GM21528 (cell line): ENCODE results near the gene GRIN3A.
"Not testable (repeated sequence)": the region's sequence is repeated elsewhere in the genome, so short reads cannot be mapped to it uniquely, and the experiment has no call there.

ENCODE experiments used
- ATAC-seq: cut with Tn5 transposase; IDR thresholded peaks from one replicate; pipeline ENCODE4 v1.9.1; 2021; ENCODE audit warnings: mild to moderate bottlenecking, moderate library complexity; ENCODE audit not compliant: unreplicated experiment, low FRiP score

The GRIN3A gene

DNA sequence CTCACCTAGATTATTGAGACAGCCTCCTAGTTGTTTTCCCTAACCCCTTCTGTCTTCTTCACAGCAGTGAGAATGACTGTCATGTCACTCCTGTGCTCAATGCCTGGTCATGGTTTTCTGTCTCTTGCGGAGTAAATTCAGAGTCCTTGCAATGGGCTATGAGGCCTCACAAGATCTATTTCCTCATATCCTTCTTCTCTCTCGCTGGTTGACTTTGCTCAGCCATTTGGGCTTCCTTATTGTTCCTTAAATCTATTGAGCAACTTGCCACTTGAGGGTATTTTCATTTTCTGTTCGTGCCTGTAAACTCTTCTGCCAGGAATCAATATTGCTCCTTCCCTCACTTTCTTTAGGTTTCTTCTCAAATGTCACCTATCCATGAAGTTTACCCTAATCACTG, 152.7 kb downstream of the GRIN3A start:
- ATAC-seq, result no peak

DNA sequence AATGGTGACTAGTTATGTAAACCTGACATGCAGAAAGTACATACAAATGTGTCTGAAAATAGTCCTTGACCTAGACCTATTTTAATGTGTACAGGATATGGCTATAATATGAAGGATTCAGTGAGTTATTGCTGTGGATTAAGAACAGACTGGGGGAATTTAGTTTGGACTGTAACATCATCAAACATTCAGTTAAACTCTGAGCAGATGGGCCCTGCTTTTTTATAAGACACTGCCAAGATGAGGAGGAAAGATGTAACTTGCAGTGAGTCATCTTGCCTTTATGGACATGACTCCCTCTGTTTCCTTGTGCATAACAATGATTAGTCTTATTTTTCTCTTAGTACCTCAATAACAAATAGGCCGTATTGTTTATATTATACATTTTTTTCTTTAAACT, 155.9 kb downstream of the GRIN3A start:
- ATAC-seq, result no peak

- no peak for ATAC-seq
Observed at GRCh38 chr9:101579711-101580545, 158.5 kb downstream of the GRIN3A start.

- peak; percentile 68 for ATAC-seq
Observed at GRCh38 chr9:101578378-101578777, 160.1 kb downstream of the GRIN3A start.

- ATAC-seq, result no peak
Observed at GRCh38 chr9:101574731-101575333, 163.6 kb downstream of the GRIN3A start.

DNA sequence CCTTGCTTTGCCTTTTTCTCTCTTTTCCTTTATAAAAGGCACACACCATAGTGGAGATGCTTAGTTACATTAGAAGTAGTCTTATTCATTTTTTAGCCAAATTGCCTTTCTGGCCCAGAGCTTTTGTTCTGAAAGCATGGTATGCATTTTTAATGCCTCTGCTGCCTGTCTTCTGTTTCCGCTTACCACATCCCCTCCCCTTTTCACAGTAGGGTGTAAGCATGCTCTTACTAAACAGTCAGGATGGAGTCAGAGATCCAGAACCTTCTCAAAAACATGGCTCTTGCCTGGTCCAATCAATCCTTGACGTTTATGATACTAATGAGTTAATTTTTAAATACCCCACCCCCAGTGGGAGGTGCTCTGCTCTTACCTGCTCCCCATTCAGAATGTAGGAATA, 166.1 kb downstream of the GRIN3A start:
- ATAC-seq, result no peak

DNA sequence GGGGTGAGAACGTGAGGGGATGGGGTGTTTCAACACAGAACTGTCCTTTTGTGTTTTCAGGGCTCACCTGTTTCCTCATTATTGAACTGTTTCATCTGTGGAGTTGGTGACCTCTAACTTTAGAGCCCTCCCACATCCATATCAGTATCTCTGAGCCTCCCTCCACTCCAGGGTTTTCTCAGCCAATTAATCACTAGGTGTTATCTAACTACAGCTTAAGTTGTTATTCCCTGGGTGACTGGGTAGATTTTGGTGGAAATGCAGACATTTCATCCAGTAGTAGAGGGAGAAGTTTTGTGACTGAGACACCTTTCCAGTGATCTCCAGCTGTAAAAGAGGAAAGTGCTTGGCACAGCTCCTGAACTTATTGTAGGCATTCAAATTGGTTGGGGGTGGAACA, 167.3 kb downstream of the GRIN3A start:
- no peak for ATAC-seq

DNA sequence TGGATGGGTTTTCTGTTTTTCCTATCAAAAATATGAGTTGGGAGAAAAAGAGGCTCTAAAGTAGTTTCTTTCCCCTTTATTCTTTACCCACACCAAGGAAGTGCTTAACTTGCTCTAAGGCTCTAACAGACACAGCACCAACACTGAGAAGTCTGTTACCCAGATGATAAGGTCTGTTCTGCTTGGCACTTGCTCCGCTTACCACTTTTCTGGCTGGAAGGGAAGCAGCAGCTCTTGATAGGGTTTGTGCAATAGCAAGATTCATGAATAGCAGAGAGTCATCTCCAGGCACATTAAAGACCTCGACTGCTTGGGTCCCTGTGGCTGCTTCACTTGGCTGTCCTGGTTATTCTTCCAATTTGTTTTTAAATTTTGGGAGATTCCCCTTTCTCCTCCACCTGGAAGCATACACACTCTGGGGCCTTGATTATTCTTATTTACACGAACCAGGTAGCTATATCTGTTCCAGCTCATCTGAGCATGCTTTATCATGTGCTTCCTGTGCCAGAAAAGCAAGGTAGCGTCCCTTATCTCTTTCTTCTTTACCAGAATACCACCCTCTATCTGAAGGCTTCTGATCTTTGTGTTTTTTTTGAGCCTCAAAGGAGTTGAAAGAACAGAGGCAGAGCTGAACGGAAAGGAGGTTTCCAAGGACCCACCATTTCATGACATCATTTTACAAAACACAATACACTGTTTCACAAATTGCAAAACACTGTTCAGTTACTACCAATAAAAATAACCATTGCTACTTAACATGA, 168.5 kb downstream of the GRIN3A start:
- no peak for ATAC-seq

DNA sequence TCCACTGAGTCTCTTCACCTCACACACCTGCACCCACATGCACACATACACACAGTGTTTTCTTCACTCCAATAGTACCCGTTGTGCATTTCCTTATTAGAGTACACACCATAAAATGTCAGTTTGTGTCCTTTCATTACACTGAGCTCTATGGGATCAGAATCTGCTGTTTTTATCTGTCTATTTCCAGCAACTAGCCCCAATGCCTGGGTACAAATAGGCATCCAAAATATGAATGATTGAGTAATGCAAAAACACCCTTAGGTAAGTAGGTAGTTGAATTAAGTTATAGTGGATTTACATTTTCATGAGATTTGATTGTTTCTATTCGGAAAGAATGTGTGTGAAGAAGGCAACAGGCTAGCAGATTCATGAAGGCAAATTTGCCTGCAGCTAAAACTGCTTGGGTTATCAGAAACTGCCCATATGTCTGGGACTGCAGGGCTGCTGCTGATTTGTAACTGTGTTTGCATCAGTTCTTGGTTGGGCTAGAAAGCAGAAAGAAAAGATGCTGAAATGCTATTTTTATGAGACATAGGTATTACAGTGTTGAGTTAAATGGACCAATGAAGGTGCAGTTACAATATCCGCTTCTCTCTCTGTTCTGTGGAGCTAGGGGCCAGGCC, 170.6 kb downstream of the GRIN3A start:
- no peak for ATAC-seq

- ATAC-seq, result no peak
Observed at GRCh38 chr9:101566904-101567724, 171.3 kb downstream of the GRIN3A start.

DNA sequence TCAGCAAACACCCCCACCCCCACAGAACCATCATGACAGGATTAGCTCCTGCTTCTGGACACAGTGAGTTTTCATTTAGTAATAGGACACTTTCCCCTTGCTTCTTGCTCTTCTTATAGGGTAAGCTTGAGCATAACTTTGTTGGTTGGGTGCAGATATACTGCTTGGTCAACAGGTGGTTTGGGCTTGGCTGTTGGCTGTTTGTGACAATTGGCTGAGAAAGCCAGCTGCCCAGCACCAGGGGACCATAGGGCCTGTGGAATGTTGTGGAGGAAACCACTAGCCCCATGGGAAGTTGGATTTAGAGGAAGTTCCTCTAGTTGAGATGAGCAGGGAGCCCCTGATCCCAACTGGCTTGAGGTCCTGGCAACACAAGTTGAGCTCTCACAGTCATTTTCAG, 174.2 kb downstream of the GRIN3A start:
- no peak for ATAC-seq

GRCh38 chr9:101562966-101563365, 175.5 kb downstream of the GRIN3A start:
- ATAC-seq, result no peak

- ATAC-seq, result no peak
Observed at GRCh38 chr9:101561740-101562139, 176.7 kb downstream of the GRIN3A start.

GRCh38 chr9:101549472-101550098, 188.9 kb downstream of the GRIN3A start:
- ATAC-seq, result not testable (repeated sequence)

DNA sequence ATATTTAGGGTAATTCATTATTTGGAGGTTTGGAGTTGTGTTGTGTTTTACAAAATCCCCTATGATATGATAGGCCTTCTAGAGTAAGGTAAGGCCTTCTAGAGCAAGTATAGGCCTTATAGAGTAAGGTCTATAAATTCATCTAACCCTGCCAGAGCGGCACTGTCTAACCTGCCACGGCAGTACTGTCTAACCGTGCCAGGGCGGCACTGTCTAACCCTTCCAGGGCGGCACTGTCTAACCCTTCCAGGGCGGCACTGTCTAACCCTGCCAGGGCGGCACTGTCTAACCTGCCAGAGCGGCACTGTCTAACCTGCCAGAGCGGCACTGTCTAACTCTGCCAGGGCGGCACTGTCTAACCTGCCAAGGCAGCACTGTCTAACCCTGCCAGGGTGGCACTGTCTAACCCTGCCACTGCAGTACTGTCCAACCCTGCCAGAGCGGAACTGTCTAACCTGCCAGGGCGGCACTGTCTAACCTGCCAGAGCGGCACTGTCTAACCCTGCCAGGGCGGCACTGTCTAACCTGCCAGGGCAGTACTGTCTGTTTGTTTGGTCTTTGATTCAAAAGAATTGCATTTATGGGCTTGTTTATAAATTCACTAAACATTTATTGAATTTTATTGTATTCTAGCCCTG, 195.2 kb downstream of the GRIN3A start:
- no peak for ATAC-seq

DNA sequence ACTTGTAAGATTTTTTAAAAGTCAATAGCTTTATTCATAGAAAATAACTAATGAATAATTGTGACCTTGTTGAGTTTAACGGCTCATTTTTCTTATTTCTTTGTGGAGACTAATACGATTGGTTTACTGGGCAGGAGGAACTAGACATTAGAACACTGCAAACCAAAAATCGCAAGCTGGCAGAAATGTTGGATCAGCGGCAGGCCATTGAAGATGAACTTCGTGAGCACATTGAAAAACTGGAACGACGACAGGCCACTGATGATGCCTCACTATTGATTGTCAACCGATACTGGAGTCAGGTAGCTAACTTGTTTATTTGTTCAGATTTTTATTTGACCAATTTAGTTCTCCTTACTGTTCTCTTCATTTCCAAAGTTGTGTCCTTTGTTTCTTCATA, 198.4 kb downstream of the GRIN3A start:
- ATAC-seq, result no peak

GRCh38 chr9:101536938-101537337, 201.5 kb downstream of the GRIN3A start:
- no peak for ATAC-seq

DNA sequence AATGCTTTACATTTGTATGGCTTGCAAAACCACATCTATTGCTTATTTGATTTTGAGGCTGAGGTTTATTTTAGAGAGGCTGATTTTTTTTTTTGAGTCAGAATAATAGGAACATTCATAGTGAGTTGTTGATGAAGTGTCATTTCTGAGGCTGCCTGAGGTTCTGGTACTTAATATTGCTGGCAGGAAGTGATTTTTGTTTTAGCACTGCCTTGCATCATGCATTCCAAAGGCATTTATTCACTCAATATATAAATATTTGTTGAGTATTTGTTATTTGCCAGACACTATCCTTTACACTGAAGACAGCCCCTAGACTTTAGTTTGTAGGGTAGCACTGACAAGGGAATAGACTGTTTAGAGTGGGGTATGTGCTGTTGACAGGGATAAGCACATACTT, 202.1 kb downstream of the GRIN3A start:
- ATAC-seq, result no peak
